Osteocyte (in vitro differentiated cells): Measurements from ENCODE around the gene BRMS1L. TPM values are rescaled to one million over a fixed set of nuclear protein-coding genes. Genes with fewer than 3 reads are reported as not detected.

Experiments used
- DNase-seq: peaks from one replicate; pipeline ENCODE4 v3.0.0; 2021; ENCODE audit warnings: mixed read lengths; ENCODE audit not compliant: unreplicated experiment; ENCODE audit errors: extremely low spot score
- H3K27ac Mint-ChIP-seq: one replicate; pipeline ENCODE4 v1.8.0; 2021; ENCODE audit warnings: mild to moderate bottlenecking, mixed read lengths; ENCODE audit not compliant: unreplicated experiment
- H3K27me3 Mint-ChIP-seq: one replicate; pipeline ENCODE4 v1.8.0; 2021; ENCODE audit warnings: mixed read lengths; ENCODE audit not compliant: unreplicated experiment
- H3K36me3 Mint-ChIP-seq: one replicate; pipeline ENCODE4 v1.8.0; 2021; ENCODE audit warnings: mixed read lengths; ENCODE audit not compliant: unreplicated experiment
- H3K4me1 Mint-ChIP-seq: one replicate; pipeline ENCODE4 v1.8.0; 2021; ENCODE audit warnings: mixed read lengths; ENCODE audit not compliant: unreplicated experiment
- H3K4me3 Mint-ChIP-seq: one replicate; pipeline ENCODE4 v1.8.0; 2021; ENCODE audit warnings: mild to moderate bottlenecking, moderate library complexity, mixed read lengths; ENCODE audit not compliant: unreplicated experiment
- H3K9me3 Mint-ChIP-seq: one replicate; pipeline ENCODE4 v1.8.0; 2021; ENCODE audit warnings: mixed read lengths; ENCODE audit not compliant: unreplicated experiment
- total RNA-seq: library from RNA; stranded (reverse); gene quantifications from 2 replicates; pipeline ENCODE4 v1.2.1, GENCODE V29; 2021
- TF ChIP-seq, protein P1 (sequence below): fragments of 200-600 bp; sonication (generic); IDR thresholded peaks from 2 replicates; pipeline ENCODE4 v1.5.0; 2021; ENCODE audit warnings: antibody characterized with exemption, mild to moderate bottlenecking, moderate library complexity

The BRMS1L gene
- total RNA-seq, 1 donor from 2014 or later, result 13.5 TPM

GRCh38 chr14:35810963-35811362 lies 15.2 kb upstream of the BRMS1L start:
- peaks cover 9% of the 10 kb centered on the region for H3K27me3 Mint-ChIP-seq
- H3K4me1 Mint-ChIP-seq, result peaks cover 22% of the 10 kb centered on the region
- no peaks in the 10 kb centered on the region for H3K36me3 Mint-ChIP-seq
- H3K27ac Mint-ChIP-seq, result no peak overlapping the region
- H3K9me3 Mint-ChIP-seq, result no peaks in the 10 kb centered on the region
- no peak overlapping the region for H3K4me3 Mint-ChIP-seq
- TF ChIP-seq, protein P1, sequence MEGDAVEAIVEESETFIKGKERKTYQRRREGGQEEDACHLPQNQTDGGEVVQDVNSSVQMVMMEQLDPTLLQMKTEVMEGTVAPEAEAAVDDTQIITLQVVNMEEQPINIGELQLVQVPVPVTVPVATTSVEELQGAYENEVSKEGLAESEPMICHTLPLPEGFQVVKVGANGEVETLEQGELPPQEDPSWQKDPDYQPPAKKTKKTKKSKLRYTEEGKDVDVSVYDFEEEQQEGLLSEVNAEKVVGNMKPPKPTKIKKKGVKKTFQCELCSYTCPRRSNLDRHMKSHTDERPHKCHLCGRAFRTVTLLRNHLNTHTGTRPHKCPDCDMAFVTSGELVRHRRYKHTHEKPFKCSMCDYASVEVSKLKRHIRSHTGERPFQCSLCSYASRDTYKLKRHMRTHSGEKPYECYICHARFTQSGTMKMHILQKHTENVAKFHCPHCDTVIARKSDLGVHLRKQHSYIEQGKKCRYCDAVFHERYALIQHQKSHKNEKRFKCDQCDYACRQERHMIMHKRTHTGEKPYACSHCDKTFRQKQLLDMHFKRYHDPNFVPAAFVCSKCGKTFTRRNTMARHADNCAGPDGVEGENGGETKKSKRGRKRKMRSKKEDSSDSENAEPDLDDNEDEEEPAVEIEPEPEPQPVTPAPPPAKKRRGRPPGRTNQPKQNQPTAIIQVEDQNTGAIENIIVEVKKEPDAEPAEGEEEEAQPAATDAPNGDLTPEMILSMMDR, result no peak
- DNase-seq, result no peak

DNA sequence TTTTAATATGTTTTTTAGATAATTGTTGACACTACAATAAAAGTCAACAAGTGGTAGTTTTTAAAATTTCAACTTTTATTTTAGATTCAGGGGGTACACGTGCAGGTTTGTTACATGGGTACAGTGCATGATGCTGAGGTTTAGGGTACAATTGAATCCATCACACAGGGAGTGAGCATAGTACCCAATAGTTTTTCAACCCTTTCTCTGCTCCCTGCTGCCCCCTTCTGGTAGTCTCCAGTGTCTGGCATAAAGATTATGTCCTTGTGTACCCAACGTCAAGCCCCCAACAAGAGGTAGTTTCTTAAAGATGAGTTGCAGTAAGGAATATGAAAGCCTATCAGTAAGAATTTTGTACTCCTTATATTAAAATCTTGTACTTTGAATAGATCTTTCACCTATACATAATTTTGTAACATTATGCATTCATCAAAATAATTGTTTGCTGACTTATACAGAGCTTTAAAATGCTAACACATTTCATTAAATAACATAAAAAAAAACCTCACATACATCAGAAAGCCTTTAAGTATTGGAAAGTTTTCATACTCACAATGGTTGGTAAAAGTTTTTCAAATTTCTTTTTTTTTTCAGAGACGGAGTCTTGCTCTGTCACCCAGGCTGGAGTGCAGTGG lies 11.7 kb upstream of the BRMS1L start:
- H3K4me3 Mint-ChIP-seq, result no peak overlapping the region
- no peaks in the 10 kb centered on the region for H3K9me3 Mint-ChIP-seq
- no peaks in the 10 kb centered on the region for H3K4me1 Mint-ChIP-seq
- no peak for DNase-seq
- H3K36me3 Mint-ChIP-seq, result no peaks in the 10 kb centered on the region
- H3K27me3 Mint-ChIP-seq, result peaks cover 17% of the 10 kb centered on the region
- H3K27ac Mint-ChIP-seq, result no peak overlapping the region
- TF ChIP-seq, protein P1, result peak; percentile 65

DNA sequence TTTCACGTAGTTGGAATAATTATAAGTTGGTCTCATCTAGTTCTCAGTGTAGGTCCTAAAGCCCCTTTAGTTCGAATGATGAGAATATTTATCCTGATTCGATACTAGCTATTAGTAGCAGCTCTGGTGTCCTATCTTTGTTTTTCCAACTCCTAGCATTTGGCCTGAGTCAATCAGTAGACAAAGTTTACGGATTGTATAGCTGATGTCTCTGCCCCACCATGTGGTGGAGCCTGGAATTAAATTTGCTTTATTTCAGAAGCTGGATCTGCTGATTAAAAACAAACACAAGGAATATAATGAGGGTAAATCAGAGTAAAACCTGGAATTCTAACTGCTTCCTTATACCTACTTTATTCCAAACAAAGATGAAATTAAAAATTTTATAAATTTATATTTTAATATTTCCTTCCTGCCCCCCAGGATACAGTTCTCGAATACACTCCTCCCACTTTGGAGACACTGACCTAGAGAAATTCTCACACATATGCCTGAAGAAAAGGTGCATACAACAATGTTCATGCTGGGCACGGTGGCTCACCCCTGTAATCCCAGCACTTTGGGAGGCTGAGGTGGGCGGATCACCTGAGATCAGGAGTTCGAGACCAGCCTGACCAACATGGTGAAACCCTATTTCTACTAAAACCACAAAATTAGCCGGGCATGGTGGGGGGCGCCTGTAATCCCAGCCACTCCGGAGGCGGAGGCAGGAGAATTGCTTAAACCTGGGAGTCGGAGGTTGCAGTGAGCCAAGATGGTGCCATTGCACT lies 7.6 kb upstream of the BRMS1L start:
- H3K27ac Mint-ChIP-seq, result no peak overlapping the region
- no peaks in the 10 kb centered on the region for H3K4me1 Mint-ChIP-seq
- H3K27me3 Mint-ChIP-seq, result peaks cover 37% of the 10 kb centered on the region
- no peaks in the 10 kb centered on the region for H3K36me3 Mint-ChIP-seq
- no peak overlapping the region for H3K4me3 Mint-ChIP-seq
- H3K9me3 Mint-ChIP-seq, result no peaks in the 10 kb centered on the region
- TF ChIP-seq, protein P1, result peak; percentile 71
- no peak for DNase-seq

DNA sequence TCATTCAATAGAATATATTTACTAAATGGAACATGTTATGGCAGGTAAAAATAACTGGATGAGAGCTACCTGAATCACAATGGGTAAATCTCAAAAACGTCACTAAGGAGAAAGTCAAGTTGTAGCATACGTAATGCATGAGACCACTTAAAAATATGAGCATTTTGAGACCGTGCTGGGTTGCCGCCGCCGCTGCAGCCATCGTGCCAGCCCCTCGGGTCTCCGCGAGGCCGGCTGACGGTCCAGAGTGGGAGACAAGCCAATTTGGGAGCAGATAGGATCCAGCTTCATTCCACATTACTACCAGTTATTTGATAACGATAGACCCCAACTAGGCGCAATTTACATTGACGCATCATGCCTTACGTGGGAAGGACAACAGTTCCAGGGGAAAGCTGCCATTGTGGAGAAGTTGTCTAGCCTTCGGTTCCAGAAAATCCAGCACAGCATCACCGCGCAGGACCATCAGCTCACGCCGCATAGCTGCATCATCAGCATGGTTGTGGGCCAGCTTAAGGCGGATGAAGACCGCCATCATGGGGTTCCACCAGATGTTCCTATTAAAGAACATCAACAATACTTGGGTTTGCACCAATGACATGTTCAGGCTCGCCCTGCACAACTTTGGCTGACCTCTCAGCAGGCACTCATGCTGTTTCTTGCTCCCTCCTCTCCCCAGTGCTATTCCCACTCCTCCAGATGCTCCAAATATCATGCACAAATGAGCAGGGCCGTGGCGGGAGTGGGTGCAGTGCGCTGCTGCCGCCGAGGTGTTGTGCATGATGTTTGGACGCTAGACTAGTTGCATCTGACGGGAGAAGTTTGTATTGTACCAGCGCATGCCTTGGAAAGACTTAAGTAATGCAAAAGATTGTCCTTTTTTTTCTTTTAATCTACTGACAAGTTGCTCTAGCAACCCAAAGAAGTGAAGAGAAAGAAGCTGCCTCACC lies 6.3 kb upstream of the BRMS1L start:
- H3K4me1 Mint-ChIP-seq, result no peaks in the 10 kb centered on the region
- no peaks in the 10 kb centered on the region for H3K36me3 Mint-ChIP-seq
- no peak overlapping the region for H3K4me3 Mint-ChIP-seq
- TF ChIP-seq, protein P1, result no peak
- H3K27me3 Mint-ChIP-seq, result peaks cover 35% of the 10 kb centered on the region
- H3K27ac Mint-ChIP-seq, result no peak overlapping the region
- no peak for DNase-seq
- no peaks in the 10 kb centered on the region for H3K9me3 Mint-ChIP-seq
